Skin of body (tissue), 2 donors: ENCODE data around the gene ZNF407. TPM values are rescaled to one million over a fixed set of nuclear protein-coding genes. Genes with fewer than 3 reads are reported as not detected.

ENCODE experiments used
- DNase-seq: peaks from one replicate; lab custom pipeline; 2025; lab: John Stamatoyannopoulos, UW
- total RNA-seq: library from RNA; depleted of rRNA; stranded (reverse); fragments of >200 nt; gene quantifications from one replicate; pipeline ENCODE4 v1.2.3, GENCODE V29; 2014

The ZNF407 gene
- total RNA-seq, 1 donor from 2014 or later = 21.6 TPM

DNA sequence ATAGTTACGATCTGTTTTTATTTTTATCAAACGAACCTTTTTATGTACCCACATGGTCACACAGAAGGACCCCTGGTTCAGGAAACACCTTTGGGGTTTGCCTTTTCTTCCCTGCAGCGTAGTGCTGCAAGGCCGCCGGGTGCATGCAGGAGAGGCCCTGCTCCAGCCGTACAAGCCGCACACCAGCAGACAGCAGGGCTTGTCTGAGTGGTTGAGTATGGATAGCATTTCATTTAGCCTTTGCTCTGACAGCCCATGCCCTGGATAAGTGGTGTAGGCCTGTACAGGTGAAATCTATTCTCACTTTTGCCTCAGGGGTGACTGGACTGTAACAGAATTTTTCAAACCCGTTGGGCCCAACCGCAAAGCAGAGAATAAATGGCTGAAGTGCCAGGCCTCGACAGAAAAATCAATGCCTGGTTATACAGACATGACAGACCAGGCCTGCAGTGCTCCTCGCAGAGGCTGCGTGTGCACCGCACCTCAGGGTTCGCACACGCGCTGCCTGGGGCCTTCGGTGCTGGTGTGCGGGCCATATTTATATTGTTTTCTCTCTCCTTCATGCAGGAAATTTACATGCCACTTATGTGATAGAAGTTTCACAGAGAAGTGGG, 279.1 kb downstream of the ZNF407 start:
- no peak for DNase-seq

DNA sequence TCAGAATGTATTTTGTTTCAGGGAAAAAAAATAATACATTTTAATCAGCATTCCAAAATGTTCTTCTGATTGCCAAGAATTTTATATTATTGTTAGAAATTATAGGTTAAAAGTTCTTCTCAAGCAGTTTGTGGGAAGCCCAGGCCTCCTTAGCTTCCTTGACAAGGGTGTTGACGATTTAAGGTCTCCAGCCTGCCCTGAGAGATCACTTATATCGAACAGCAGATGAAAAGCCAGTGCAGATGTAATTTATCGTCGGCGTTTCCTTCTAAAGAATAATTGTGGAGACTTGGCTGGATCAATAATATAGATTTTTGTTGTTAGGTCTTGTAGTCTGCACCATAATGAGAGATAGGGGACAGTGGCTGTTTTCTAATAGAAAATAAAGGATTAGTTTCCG, 280.6 kb downstream of the ZNF407 start:
- DNase-seq = no peak

- no peak for DNase-seq
Observed at GRCh38 chr18:74880706-74881278, 283.1 kb downstream of the ZNF407 start.

GRCh38 chr18:74892066-74892627, 294.5 kb downstream of the ZNF407 start:
- no peak for DNase-seq

DNA sequence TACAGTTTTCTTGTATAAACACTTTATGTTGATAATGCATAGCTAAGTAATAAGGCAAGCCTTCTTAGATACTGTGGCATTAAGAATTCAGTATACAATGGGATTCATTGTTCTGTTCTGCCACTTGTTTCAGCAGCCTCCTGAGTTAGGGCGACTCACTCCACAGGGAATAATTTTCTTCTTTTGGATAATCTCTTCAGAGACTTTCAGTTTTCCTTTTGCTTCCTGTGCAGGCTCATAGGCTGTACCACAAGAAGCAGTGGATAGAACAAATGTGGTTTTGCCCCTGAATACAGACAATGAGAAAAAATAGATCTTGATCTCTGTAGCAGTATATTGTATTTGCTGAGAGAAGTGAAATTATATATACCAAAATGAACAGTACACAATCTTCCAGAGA, 298.0 kb downstream of the ZNF407 start:
- no peak for DNase-seq

DNA sequence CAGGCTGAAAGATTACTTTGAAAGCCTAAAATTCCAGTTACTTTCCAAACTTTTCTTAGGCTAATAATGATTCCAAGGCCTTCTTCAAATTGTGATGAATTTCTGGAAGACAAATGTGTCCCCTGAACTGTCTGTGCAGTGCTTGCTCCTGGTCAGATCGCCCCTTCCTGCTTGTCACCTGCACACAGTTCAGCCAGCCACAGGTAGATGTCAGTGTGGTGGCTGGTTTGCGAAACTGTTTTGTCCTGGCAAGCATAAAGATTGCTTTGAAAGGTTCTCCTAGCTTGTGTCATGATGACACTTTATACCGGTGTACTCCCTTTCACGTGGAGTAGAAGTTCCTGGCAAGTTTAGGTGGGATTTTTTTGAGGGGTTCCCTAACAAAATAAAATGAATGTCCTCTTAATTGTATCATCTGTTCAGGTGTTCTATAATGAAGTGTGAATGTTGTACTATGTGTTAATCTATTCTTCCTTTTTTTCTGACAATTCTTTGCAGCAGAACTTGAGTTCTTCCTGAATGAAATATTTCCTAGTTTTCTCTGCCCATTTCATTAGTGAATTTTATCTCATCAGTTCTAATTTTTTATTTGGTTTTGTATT, 298.8 kb downstream of the ZNF407 start:
- DNase-seq = no peak

DNA sequence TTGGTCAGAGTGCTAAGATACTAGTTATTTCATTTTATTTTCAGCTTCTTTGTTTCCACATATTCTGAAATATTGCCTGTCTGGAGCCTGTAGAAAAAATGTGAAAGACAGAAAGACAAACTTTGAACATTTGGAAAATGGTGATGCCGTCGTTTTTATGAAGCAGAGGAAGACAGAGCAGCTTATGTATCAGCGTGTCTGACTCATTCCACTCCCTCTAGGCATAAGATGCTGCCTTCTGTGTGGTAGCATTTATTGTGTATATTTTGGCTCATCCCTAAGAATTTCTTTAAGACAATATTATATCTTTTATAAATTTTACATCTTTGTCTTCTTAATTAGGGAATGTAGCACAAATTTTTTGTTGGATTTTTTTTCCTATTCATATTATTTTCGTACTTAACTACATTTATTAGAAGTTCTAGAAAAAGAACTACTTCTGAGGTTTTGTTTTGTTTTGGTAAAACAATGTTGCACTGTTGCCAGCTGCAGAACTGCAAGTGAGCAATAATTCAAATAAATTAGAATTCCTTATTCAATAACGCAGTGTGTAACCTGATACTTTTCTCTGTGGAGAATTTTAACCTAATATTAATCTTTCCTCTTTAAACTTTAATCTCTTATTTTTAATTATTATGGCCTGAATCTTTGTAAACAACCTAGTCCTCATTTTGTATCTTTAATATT, 300.4 kb downstream of the ZNF407 start:
- no peak for DNase-seq

GRCh38 chr18:74898965-74899364, 301.3 kb downstream of the ZNF407 start:
- DNase-seq = no peak

GRCh38 chr18:74899554-74899953, 301.9 kb downstream of the ZNF407 start:
- no peak for DNase-seq

DNA sequence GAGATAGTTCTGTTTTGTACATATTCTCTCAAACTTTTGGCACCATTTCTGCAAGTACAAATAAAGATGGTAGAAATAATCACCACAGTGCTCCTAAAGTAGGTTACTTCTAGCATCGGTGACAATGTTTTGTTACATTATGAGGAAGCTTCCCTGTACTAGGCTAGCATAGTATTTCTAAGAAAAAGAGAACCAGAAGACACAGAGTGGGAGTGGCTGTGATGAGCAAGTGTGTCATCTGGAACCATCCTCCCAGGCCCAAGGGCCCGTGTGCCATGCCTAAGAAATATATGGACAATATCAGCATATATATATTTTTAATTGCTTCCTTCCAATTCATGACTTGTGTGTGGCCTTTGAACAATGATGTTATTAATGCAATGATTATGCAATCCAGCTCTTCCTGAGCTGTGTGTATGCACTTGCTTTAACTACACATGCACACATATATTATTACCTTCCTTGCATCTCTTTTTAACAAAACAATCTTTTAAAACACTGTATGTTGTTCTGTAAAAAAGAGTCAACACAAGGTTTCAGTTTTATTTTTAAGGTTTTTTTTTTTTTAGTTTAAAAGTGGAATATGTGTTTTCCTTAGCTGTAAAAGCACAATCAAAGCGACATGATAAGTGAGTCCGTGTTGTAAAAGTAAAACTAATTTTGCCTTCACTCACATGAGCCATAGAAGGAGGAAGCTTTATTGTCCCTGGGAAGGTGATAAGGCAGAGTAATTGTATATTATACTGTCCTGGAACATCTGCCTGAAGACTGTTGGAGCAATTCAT, 303.9 kb downstream of the ZNF407 start:
- DNase-seq = no peak

DNA sequence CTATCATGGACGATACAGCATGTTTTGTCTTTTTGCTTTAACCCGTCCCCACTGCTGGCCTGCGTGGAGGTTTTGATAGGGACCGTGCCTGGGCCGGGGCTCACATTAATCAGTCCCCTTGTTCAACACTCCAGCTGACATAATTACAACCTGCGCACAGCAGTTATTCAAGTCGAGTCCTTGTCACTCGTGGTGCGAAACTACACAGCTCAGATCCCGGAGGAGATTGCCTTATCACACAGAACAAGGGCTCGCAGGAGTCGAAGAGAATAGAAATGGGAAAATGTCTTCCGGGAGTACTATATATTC, 304.4 kb downstream of the ZNF407 start:
- no peak for DNase-seq

DNA sequence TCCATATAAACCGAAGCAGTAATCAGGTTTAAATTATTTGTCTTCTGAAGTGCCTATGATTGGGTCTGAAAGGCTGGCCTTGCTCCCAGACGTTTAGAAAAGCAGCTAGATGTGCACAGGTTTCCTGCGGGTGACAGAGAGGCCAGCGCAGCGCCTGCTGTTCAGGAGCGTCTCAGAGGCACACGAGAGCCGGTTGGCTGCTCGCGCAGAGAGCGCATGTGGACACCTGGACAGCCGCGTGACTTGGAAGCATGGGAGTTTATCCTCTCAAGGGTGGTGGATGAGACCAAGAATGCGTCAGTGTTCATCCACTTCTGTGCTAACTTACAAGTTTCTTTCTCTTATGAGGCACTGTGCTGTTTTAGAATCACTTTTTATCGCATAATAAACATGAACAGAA, 307.6 kb downstream of the ZNF407 start:
- DNase-seq = no peak

GRCh38 chr18:74906184-74906583, 308.5 kb downstream of the ZNF407 start:
- no peak for DNase-seq

DNA sequence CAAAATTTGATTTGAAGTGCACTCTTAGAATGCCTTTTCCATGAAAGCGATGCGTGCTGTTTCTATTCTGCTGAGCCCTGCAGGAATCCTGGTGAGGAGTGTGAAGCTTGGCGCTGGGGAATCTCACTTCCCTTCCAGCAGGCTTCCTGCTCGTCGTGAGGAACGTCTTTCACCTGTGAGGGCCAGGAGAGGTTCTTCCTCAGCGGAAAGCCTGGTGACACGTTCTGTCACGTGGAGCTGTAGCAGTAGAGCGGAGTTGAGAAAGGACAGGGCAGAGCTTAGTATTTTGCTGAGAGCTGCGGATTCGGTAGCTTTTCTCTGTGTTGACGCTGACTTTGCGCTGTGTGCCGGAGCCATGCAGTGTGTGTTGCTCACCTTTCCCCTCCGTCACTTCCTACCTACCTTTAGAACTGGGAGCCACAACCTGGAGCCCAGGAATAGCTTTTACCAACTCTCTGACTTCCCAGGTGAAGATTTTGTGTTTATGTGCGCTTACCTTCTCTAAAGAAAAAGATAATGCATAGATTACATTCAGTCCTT, 316.5 kb downstream of the ZNF407 start:
- no peak for DNase-seq

DNA sequence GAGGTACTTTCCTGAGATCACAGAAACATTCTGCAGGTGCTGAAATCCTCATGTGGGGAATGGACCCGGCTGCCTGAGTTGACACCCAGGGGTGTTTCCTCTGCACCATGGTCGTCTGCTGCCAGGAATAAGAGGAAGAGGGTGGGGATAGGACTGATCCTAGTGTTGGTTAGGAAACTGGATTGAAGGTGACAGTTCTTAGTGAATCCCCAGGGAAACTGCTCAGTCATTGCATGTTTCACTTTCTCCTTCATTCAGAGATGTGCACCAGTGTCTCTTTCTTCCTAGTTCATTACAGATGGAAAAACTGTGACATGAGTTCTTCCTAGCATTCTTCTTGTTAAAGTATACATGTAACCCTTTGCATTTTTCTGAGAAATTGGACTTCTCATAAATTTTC, 317.0 kb downstream of the ZNF407 start:
- no peak for DNase-seq

DNA sequence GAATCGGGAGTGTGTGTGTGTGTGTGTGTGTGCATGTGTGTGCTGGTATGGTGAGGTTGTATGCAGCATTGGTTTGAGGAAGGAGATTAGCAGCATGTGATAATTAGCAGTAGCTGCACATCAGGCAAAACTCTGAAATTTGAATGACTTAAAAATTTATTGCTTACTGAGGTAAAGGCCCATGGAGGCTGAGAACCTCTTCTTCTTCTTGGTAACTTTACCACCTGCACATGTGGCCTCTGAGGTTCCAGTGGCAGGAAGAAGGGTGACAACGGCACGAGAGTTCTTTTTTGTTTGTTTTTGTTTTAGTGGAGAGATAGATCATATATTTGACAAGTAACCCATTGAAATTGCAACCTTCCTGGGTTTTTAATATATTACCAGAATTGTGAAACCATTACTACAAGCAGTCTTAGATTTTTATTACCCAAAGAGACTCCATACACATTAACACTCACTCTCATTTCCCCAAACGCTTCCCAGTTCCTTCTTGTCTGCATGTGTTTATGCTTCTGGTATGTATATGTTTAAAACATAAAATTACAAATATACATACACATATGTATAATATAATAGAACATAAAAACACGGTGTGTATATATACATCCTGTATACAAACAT, 319.2 kb downstream of the ZNF407 start:
- DNase-seq = no peak

GRCh38 chr18:74918276-74918790, 320.7 kb downstream of the ZNF407 start:
- DNase-seq = no peak

DNA sequence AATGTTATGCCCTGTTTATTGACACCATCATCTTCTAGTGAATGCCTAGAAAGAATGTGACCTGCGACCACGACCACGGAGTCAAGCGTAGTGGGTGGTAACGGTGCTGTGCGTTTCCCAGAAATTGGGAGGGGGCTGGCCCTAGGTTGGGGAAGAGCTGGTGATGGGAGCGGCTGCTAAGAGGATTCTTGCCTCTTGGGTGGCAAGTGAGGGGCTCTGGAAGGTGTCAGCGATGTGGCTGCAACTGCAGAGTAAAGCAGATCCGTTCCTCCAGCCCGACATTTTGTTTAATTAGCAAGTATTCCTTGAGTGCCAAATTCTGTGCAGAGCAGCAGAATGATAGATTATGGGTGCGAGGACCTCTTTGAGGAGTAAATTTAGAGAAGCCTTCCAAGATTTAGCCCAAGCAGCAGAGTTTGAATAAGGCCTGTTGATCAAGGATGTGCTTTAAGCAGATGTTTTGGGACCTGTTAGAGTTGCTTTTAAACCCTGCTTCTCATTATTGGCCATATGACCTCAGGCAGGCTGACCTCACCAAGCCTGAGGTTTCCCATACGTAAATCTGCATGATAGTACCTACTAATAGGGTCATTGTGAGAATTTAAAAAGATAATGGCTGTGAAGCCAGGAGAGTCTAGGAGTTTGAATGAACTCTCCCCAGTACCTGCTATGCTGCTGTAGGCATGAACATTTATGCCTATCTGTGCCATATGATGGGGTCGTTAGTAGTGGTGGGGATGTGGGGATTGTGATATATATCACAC, 323.6 kb downstream of the ZNF407 start:
- DNase-seq = no peak

GRCh38 chr18:74926051-74926450, 328.4 kb downstream of the ZNF407 start:
- DNase-seq = no peak
